ENCODE results near the gene GJD3.
A peak's percentile ranks its signal among the peaks of the same experiment; 100 is the strongest.

DNA sequence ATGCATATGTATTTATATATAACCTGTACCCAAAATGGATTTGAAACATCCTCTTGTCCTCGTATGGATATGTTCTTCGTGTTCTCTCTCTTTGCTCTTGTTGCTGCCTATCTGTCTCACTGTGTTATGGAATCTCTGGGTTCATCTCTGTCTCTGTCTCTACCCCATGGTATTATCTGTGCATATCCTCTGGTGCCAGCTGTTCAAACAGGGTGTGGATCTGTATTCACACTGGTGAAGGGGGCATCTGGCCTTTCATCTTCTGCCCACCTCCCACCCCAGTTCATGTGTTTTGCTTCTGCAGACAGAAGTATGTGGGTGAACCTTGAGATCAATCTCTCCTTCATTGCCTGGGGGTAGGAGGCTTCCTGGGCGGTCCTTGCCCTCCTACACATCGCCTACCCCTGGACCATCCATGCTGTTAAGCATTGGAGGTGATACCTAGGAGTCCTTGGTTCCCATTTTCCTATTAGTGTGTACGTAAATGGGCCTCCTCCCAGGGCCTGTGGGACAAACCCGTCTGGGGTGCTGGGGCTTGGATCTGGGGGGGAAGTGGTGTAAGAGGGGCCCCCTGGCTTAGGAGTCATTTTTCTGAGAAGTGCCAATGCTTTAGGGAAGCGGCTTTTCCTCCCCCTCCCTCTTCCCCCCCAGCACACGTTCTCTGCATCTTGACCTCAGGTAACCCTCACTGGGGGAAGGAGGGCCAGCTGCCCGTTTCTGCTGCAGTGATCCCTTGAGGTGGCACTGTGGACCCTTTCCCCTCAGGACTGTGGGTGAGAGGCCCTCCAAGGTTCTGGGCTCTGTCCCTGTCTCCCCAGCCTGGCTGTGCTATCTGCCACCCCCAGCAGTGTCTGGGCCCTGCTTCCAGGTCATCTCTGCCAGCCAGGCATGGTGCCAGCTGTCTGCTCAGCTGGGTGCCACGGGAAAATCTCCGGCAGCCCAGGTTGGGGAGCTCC lies 34.4 kb downstream of the GJD3 start:
- TF ChIP-seq POLR2A (IDR thresholded peaks at IDR 0.05) (no peak), POLR2AphosphoS5 (IDR thresholded peaks at IDR 0.05) (no peak)
- TF ChIP-seq, protein P1, sequence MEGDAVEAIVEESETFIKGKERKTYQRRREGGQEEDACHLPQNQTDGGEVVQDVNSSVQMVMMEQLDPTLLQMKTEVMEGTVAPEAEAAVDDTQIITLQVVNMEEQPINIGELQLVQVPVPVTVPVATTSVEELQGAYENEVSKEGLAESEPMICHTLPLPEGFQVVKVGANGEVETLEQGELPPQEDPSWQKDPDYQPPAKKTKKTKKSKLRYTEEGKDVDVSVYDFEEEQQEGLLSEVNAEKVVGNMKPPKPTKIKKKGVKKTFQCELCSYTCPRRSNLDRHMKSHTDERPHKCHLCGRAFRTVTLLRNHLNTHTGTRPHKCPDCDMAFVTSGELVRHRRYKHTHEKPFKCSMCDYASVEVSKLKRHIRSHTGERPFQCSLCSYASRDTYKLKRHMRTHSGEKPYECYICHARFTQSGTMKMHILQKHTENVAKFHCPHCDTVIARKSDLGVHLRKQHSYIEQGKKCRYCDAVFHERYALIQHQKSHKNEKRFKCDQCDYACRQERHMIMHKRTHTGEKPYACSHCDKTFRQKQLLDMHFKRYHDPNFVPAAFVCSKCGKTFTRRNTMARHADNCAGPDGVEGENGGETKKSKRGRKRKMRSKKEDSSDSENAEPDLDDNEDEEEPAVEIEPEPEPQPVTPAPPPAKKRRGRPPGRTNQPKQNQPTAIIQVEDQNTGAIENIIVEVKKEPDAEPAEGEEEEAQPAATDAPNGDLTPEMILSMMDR (IDR thresholded peaks at IDR 0.05) = peak in 1 of 4 experiments; percentile 3

All from prostate gland (tissue), 2 donors.